CD4-positive, alpha-beta T cell (primary cell): ENCODE measurements around the gene CLEC11A. TPM values are rescaled to one million over a fixed set of nuclear protein-coding genes. Genes with fewer than 3 reads are reported as not detected.
"Not testable (repeated sequence)": the region's sequence is repeated elsewhere in the genome, so short reads cannot be mapped to it uniquely, and the experiment has no call there.

Experiments used
- ATAC-seq: fragments of 200-7000 bp; cut with Tn5 transposase; one replicate; pipeline ENCODE4 v1.10.0; 2022; ENCODE audit warnings: mild to moderate bottlenecking; ENCODE audit not compliant: poor library complexity
- CTCF ChIA-PET: fragments of 350-600 bp; sonication (Branson Sonifier 250); formaldehyde crosslinking; loops from one replicate; lab custom pipeline; 2021; ENCODE audit warnings: antibody characterized with exemption, inconsistent platforms; lab: Charles Lee
- POLR2A ChIA-PET: fragments of 350-600 bp; sonication (Branson Sonifier 250); formaldehyde crosslinking; loops from one replicate; lab custom pipeline; 2021; ENCODE audit warnings: antibody characterized with exemption, inconsistent platforms; lab: Charles Lee
- DNase-seq, 14 experiments: peaks; one replicate each; pipeline ENCODE4 v3.0.0-alpha.2; 2013 to 2020; ENCODE audit warnings: mixed read lengths in 2 of 14
- H3K27ac ChIP-seq, 2 donors: one replicate each; pipeline versions ENCODE4 v1.5.1 to v1.7.0; 2013; ENCODE audit warnings: low read length in 2 of 2, low read depth in 1 of 2, mild to moderate bottlenecking in 1 of 2
- H3K27me3 ChIP-seq, 2 experiments: 1 replicate in 1 of 2; 2 replicates in 1 of 2; pipeline versions ENCODE4 v1.6.1 to v1.7.0; 2013; ENCODE audit warnings: low read length in 2 of 2, control low read depth in 1 of 2, mild to moderate bottlenecking in 1 of 2, moderate library complexity in 1 of 2; ENCODE audit not compliant: insufficient read depth in 2 of 2, control insufficient read depth in 1 of 2
- H3K36me3 ChIP-seq: one replicate; pipeline ENCODE4 v1.6.1; 2013; ENCODE audit warnings: low read length, control low read depth; ENCODE audit not compliant: insufficient read depth
- H3K4me1 ChIP-seq: one replicate; pipeline ENCODE4 v1.6.1; 2013; ENCODE audit warnings: low read length, control low read depth; ENCODE audit not compliant: insufficient read depth
- H3K4me3 ChIP-seq: one replicate; pipeline ENCODE4 v1.5.1; 2013; ENCODE audit warnings: mild to moderate bottlenecking, low read length, moderate library complexity
- H3K9me3 ChIP-seq, 2 experiments: 1 replicate in 1 of 2; 2 replicates in 1 of 2; pipeline versions ENCODE4 v1.6.1 to v1.7.0; 2013; ENCODE audit warnings: low read length in 2 of 2, mild to moderate bottlenecking in 2 of 2, control low read depth in 1 of 2, moderate library complexity in 1 of 2; ENCODE audit not compliant: control insufficient read depth in 1 of 2, insufficient read depth in 1 of 2
- H3K27ac Mint-ChIP-seq: one replicate; pipeline ENCODE4 v1.8.0; 2020; ENCODE audit warnings: mixed read lengths
- H3K27me3 Mint-ChIP-seq: one replicate; pipeline ENCODE4 v1.8.0; 2021; ENCODE audit warnings: mixed read lengths
- H3K36me3 Mint-ChIP-seq: one replicate; pipeline ENCODE4 v1.8.0; 2021; ENCODE audit warnings: low read depth, mixed read lengths
- H3K4me1 Mint-ChIP-seq: one replicate; pipeline ENCODE4 v1.8.0; 2021; ENCODE audit warnings: low read depth, mixed read lengths
- H3K4me3 Mint-ChIP-seq: one replicate; pipeline ENCODE4 v1.8.0; 2020; ENCODE audit warnings: mild to moderate bottlenecking, mixed read lengths
- H3K9me3 Mint-ChIP-seq: one replicate; pipeline ENCODE4 v1.8.0; 2020; ENCODE audit warnings: mixed read lengths
- intact Hi-C, 2 experiments: fragments of 100-400 bp; cut with DNase I in 1 of 2; cut with micrococcal nuclease in 1 of 2; formaldehyde crosslinking; loops; one replicate each; pipeline versions ENCODE4 v1.15.1 to v1.9.0; 2023 to 2025; cut with DNase I, micrococcal nuclease
- total RNA-seq, 174 experiments: library from RNA in 2 of 174; stranded (reverse) in 2 of 174; gene quantifications; one replicate each; pipeline ENCODE4 v1.2.3 and lab custom pipeline; 2021 to 2026
- TF ChIP-seq, protein P1 (sequence below): fragments of 200-600 bp; IDR thresholded peaks from one replicate; pipeline ENCODE4 v1.8.0; 2022; ENCODE audit warnings: antibody characterized with exemption, mild to moderate bottlenecking

Gene CLEC11A
- total RNA-seq, 2 experiments from 2014 or later = 3.1 to 3.3 TPM

DNA sequence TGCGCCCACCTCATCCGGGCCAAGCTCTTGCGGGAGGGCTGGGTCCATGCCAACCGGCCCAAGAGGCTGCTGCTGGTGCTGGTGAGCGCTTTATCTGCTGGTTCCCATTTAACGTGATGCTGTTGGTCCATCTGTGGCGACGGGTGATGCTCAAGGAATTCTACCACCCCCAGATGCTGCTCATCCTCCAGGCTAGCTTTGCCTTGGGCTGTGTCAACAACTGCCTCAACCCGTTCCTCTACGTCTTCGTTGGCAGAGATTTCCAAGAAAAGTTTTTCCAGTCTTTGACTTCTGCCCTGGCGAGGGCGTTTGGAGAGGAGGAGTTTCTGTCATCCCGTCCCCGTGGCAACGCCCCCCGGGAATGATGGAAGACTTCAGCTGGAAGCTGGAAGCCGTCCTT is 35.9 kb downstream of the CLEC11A start:
- H3K36me3 ChIP-seq, intact Hi-C loops, H3K27me3 ChIP-seq, H3K27ac Mint-ChIP-seq, CTCF ChIA-PET, H3K9me3 ChIP-seq, POLR2A ChIA-PET, H3K27ac ChIP-seq, H3K9me3 Mint-ChIP-seq, H3K4me3 ChIP-seq, H3K4me3 Mint-ChIP-seq, DNase-seq, H3K4me1 ChIP-seq, H3K4me1 Mint-ChIP-seq, ATAC-seq, H3K36me3 Mint-ChIP-seq: not testable (repeated sequence)
- peaks cover 18% of the 10 kb centered on the region for H3K27me3 Mint-ChIP-seq

DNA sequence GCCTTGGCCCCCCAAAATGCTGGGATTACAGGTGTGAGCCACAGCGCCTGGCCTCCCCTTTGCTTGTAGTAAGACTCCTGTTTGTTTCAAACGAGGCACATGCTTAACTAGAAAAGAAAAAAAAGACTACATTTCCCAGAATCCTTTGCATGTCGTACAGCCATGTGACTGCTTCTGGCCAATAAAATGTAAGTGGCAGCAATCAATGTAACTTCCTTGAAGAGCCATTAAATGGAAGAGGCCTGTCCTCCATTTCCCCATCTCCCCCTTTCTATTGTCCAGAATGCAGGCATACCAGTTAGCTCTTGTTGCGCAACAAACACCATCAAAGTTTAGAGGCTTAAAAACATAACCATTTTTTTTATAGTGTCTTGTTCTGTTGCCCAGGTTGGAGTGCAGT is 36.7 kb downstream of the CLEC11A start:
- peak in 2 of 14 experiments; percentile 21 to 24 for DNase-seq
- no peaks in the 10 kb centered on the region for H3K4me1 Mint-ChIP-seq

DNA sequence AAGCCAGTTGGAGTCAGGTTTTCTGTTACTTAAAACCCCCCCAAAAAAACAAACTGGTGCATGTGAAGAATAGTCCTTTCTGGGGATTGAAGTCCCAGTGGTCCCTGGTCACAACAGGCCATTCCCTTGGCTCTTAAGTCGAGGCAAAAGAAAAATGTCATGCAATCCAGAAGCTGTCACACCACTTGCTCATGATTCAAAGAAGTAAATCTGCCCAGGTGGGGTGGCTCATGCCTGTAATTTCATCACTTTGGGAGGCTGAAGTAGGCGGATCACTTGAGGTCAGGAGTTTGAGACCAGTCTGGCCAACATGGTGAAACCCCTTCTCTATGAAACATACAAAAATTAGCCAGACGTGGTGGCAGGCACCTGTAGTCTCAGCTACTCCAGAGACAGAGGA is 38.3 kb downstream of the CLEC11A start:
- not testable (repeated sequence) for H3K4me3 Mint-ChIP-seq, H3K27ac Mint-ChIP-seq, H3K9me3 Mint-ChIP-seq

More for the DNA sequence above, 36.7 kb downstream of the CLEC11A start:
- Histone ChIP-seq H3K27ac (no peak overlapping the region), H3K4me3 (no peak overlapping the region), H3K9me3 (peaks cover 0 to 4% of the 10 kb centered on the region in 2 experiments), H3K4me1 (no peaks in the 10 kb centered on the region), H3K36me3 (no peaks in the 10 kb centered on the region), H3K27me3 (peaks cover 0 to 3% of the 10 kb centered on the region in 2 experiments)
- intact Hi-C loops = no loop called here
- no peaks in the 10 kb centered on the region for H3K9me3 Mint-ChIP-seq
- TF ChIP-seq, protein P1, sequence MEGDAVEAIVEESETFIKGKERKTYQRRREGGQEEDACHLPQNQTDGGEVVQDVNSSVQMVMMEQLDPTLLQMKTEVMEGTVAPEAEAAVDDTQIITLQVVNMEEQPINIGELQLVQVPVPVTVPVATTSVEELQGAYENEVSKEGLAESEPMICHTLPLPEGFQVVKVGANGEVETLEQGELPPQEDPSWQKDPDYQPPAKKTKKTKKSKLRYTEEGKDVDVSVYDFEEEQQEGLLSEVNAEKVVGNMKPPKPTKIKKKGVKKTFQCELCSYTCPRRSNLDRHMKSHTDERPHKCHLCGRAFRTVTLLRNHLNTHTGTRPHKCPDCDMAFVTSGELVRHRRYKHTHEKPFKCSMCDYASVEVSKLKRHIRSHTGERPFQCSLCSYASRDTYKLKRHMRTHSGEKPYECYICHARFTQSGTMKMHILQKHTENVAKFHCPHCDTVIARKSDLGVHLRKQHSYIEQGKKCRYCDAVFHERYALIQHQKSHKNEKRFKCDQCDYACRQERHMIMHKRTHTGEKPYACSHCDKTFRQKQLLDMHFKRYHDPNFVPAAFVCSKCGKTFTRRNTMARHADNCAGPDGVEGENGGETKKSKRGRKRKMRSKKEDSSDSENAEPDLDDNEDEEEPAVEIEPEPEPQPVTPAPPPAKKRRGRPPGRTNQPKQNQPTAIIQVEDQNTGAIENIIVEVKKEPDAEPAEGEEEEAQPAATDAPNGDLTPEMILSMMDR = no peak
- no peak overlapping the region for H3K27ac Mint-ChIP-seq
- H3K4me3 Mint-ChIP-seq = no peak overlapping the region
- peaks cover 19% of the 10 kb centered on the region for H3K27me3 Mint-ChIP-seq
- POLR2A ChIA-PET = no interaction called here
- CTCF ChIA-PET = no interaction called here
- ATAC-seq = no peak
- no peaks in the 10 kb centered on the region for H3K36me3 Mint-ChIP-seq

DNA sequence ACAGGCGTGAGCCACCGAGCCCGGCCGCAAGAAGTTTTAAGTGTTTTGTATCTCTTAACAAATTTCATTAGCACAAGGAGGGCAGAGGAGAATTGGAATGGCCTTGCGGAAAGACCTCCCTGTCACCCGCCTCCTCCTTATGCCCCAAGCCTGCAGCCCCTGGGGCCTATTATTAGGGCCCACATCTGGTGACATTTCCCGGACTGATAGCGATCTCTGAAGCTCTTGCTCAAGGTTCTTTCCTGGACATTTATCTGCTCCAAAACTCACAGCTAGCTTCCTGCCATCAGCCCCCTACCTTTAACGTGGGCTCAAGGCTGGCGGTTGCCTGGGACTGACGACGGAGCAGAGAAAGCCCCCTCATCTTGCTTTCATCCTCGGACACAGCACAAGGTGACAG is 40.4 kb downstream of the CLEC11A start:
- H3K27me3 Mint-ChIP-seq = peaks cover 30% of the 10 kb centered on the region
- H3K9me3 Mint-ChIP-seq, POLR2A ChIA-PET, intact Hi-C loops, H3K4me3 Mint-ChIP-seq, DNase-seq, H3K9me3 ChIP-seq, H3K36me3 ChIP-seq, H3K27ac ChIP-seq, H3K4me1 Mint-ChIP-seq, H3K4me3 ChIP-seq, H3K27ac Mint-ChIP-seq, ATAC-seq, H3K4me1 ChIP-seq, H3K27me3 ChIP-seq, CTCF ChIA-PET, H3K36me3 Mint-ChIP-seq: not testable (repeated sequence)

More for the DNA sequence above, 38.3 kb downstream of the CLEC11A start:
- H3K9me3 ChIP-seq, H3K27me3 ChIP-seq, H3K4me3 ChIP-seq, H3K4me1 ChIP-seq, DNase-seq, H3K36me3 Mint-ChIP-seq, CTCF ChIA-PET, H3K27ac ChIP-seq, H3K4me1 Mint-ChIP-seq, ATAC-seq, H3K36me3 ChIP-seq, intact Hi-C loops, POLR2A ChIA-PET: not testable (repeated sequence)
- H3K27me3 Mint-ChIP-seq = peaks cover 23% of the 10 kb centered on the region
